H1 (cell line): Measurements from ENCODE around the gene GRIN3A.

Source experiments
- EZH2 ChIP-seq: fragments of 200-600 bp; sonication (generic); IDR thresholded peaks from 2 replicates; pipeline ENCODE4 v1.7.1; 2012; ENCODE audit warnings: low read depth, mild to moderate bottlenecking, moderate library complexity, low read length, inconsistent platforms; ENCODE audit not compliant: severe bottlenecking
- MAX ChIP-seq: IDR thresholded peaks from 2 replicates; pipeline ENCODE4 v1.6.1; 2012; ENCODE audit warnings: inconsistent platforms
- POLR2A ChIP-seq, 2 experiments: IDR thresholded peaks; 1 replicate in 1 of 2; 2 replicates in 1 of 2; pipeline ENCODE4 v1.6.1; 2011; ENCODE audit warnings: low read depth in 2 of 2, low read length in 2 of 2, mild to moderate bottlenecking in 2 of 2; ENCODE audit errors: control extremely low read depth in 1 of 2
- POLR2AphosphoS5 ChIP-seq: IDR thresholded peaks from 2 replicates; pipeline ENCODE4 v1.6.1; 2011; ENCODE audit warnings: low read depth, low read length
- POU5F1 ChIP-seq: IDR thresholded peaks from 2 replicates; pipeline ENCODE4 v1.6.1; 2011; ENCODE audit warnings: low read depth, mild to moderate bottlenecking, low read length, moderate library complexity
- RFX5 ChIP-seq: IDR thresholded peaks from 2 replicates; pipeline ENCODE4 v1.6.1; 2011; ENCODE audit warnings: low read depth, low read length, improper control_type of control experiment, borderline replicate concordance
- USF2 ChIP-seq: IDR thresholded peaks from 2 replicates; pipeline ENCODE4 v1.6.1; 2011; ENCODE audit warnings: low read length, improper control_type of control experiment
- TF ChIP-seq, protein P1 (sequence below), 3 experiments: IDR thresholded peaks; 1 replicate in 2 of 3; 2 replicates in 1 of 3; pipeline versions ENCODE4 v1.5.1 to v1.6.1; 2011; ENCODE audit warnings: low read length in 3 of 3, mild to moderate bottlenecking in 3 of 3, inconsistent platforms in 2 of 3, low read depth in 1 of 3, moderate library complexity in 1 of 3; ENCODE audit not compliant: insufficient read depth in 1 of 3; ENCODE audit errors: control extremely low read depth in 1 of 3
- TF ChIP-seq, protein P2 (sequence below): IDR thresholded peaks from 2 replicates; pipeline ENCODE4 v1.6.1; 2012; ENCODE audit warnings: low read length, inconsistent platforms

GRCh38 chr9:101674165-101674564, 64.3 kb downstream of the GRIN3A start:
- TF ChIP-seq POLR2AphosphoS5 (no peak), POLR2A (IDR thresholded peaks at IDR 0.05; ENCODE audit: control extremely low read depth in 1 of 2, low read depth in 2 of 2, low read length in 2 of 2) (no peak), POU5F1 (no peak), MAX (no peak), USF2 (no peak), EZH2 (no peak), RFX5 (no peak)
- TF ChIP-seq, protein P1, sequence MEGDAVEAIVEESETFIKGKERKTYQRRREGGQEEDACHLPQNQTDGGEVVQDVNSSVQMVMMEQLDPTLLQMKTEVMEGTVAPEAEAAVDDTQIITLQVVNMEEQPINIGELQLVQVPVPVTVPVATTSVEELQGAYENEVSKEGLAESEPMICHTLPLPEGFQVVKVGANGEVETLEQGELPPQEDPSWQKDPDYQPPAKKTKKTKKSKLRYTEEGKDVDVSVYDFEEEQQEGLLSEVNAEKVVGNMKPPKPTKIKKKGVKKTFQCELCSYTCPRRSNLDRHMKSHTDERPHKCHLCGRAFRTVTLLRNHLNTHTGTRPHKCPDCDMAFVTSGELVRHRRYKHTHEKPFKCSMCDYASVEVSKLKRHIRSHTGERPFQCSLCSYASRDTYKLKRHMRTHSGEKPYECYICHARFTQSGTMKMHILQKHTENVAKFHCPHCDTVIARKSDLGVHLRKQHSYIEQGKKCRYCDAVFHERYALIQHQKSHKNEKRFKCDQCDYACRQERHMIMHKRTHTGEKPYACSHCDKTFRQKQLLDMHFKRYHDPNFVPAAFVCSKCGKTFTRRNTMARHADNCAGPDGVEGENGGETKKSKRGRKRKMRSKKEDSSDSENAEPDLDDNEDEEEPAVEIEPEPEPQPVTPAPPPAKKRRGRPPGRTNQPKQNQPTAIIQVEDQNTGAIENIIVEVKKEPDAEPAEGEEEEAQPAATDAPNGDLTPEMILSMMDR (IDR thresholded peaks at IDR 0.05; ENCODE audit: control extremely low read depth in 1 of 3, insufficient read depth in 1 of 3, low read depth in 1 of 3, low read length in 3 of 3), result no peak
- TF ChIP-seq, protein P2, sequence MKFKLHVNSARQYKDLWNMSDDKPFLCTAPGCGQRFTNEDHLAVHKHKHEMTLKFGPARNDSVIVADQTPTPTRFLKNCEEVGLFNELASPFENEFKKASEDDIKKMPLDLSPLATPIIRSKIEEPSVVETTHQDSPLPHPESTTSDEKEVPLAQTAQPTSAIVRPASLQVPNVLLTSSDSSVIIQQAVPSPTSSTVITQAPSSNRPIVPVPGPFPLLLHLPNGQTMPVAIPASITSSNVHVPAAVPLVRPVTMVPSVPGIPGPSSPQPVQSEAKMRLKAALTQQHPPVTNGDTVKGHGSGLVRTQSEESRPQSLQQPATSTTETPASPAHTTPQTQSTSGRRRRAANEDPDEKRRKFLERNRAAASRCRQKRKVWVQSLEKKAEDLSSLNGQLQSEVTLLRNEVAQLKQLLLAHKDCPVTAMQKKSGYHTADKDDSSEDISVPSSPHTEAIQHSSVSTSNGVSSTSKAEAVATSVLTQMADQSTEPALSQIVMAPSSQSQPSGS, result no peak
